NCI-H526 treated with DMSO at 0.1 percent for 48 hours (cell line): ENCODE measurements around the gene IPPK.

Experiments
- DNase-seq: peaks from one replicate; lab custom pipeline; 2025; lab: John Stamatoyannopoulos, UW

The IPPK gene

GRCh38 chr9:92656537-92656925 is 13.4 kb downstream of the IPPK start:
- no peak for DNase-seq

- DNase-seq, result no peak
These were observed 13.9 kb downstream of the IPPK start for GRCh38 chr9:92655896-92656536.

- no peak for DNase-seq
These were observed 14.6 kb downstream of the IPPK start for GRCh38 chr9:92655366-92655765.

- DNase-seq, result no peak
These were observed 15.2 kb downstream of the IPPK start for GRCh38 chr9:92654481-92655301.

GRCh38 chr9:92652461-92652860 is 17.5 kb downstream of the IPPK start:
- DNase-seq, result no peak

GRCh38 chr9:92650839-92651621 is 18.9 kb downstream of the IPPK start:
- no peak for DNase-seq

GRCh38 chr9:92650296-92650695 is 19.6 kb downstream of the IPPK start:
- no peak for DNase-seq

- DNase-seq, result no peak
These were observed 20.9 kb downstream of the IPPK start for GRCh38 chr9:92649007-92649406.

GRCh38 chr9:92648474-92648971 is 21.4 kb downstream of the IPPK start:
- DNase-seq, result no peak

- DNase-seq, result no peak
These were observed 22.1 kb downstream of the IPPK start for GRCh38 chr9:92647671-92648473.

GRCh38 chr9:92645041-92645440 is 24.9 kb downstream of the IPPK start:
- DNase-seq, result no peak

GRCh38 chr9:92644278-92644677 is 25.7 kb downstream of the IPPK start:
- no peak for DNase-seq

GRCh38 chr9:92642564-92642963 is 27.4 kb downstream of the IPPK start:
- DNase-seq, result no peak

GRCh38 chr9:92642041-92642451 is 27.9 kb downstream of the IPPK start:
- no peak for DNase-seq

GRCh38 chr9:92641092-92641809 is 28.7 kb downstream of the IPPK start:
- no peak for DNase-seq

- no peak for DNase-seq
These were observed 29.4 kb downstream of the IPPK start for GRCh38 chr9:92640398-92641091.

GRCh38 chr9:92639791-92640271 is 30.1 kb downstream of the IPPK start:
- DNase-seq, result no peak

GRCh38 chr9:92639124-92639523 is 30.8 kb downstream of the IPPK start:
- DNase-seq, result no peak

- DNase-seq, result no peak
These were observed 31.3 kb downstream of the IPPK start for GRCh38 chr9:92638621-92639101.
